Endothelial cell of umbilical vein (primary cell): ENCODE measurements around the gene MCM7. TPM values are rescaled to one million over a fixed set of nuclear protein-coding genes. Genes with fewer than 3 reads are reported as not detected.

Source experiments
- BruUV-seq: library from RNA; stranded (reverse); fragments of 400-500 nt; replicated peaks from 2 replicates; lab custom pipeline; 2021; lab: Mats Ljungman, UMichigan
- CTCF ChIA-PET: fragments of 300-600, 350-600 bp; sonication (Branson Sonifier 250); formaldehyde crosslinking; loops from one replicate; lab custom pipeline; 2021; ENCODE audit warnings: antibody characterized with exemption, inconsistent platforms; lab: Charles Lee
- POLR2A ChIA-PET: fragments of 300-600, 350-600 bp; sonication (Branson Sonifier 250); formaldehyde crosslinking; loops from one replicate; lab custom pipeline; 2021; ENCODE audit warnings: antibody characterized with exemption, inconsistent platforms; lab: Charles Lee
- DNase-seq: peaks from one replicate; pipeline ENCODE4 v3.0.0-alpha.2; 2011; ENCODE audit warnings: low read depth, low spot score
- FAIRE-seq: peaks from 2 replicates; lab custom pipeline; 2011; peaks lifted over from hg19 to GRCh38; lab: Jason Lieb, UNC
- H2AFZ ChIP-seq: 2 replicates; pipeline ENCODE4 v1.6.0; 2012; ENCODE audit warnings: low read depth, low read length, control low read depth, inconsistent platforms
- H3K27ac ChIP-seq: 2 replicates; pipeline ENCODE4 v1.5.1; 2011; ENCODE audit warnings: low read depth, mild to moderate bottlenecking, control low read depth, low read length, moderate library complexity; ENCODE audit not compliant: insufficient read depth
- H3K27me3 ChIP-seq, 2 experiments: 2 replicates each; pipeline versions ENCODE4 v1.6.0 to v1.6.1; 2011; ENCODE audit warnings: low read length in 2 of 2, mixed read lengths in 1 of 2; ENCODE audit not compliant: control insufficient read depth in 2 of 2, insufficient read depth in 2 of 2
- H3K36me3 ChIP-seq, 2 experiments: 2 replicates in 1 of 2; 3 replicates in 1 of 2; pipeline ENCODE4 v1.5.1; 2011; ENCODE audit warnings: low read length in 2 of 2, mild to moderate bottlenecking in 1 of 2, moderate library complexity in 1 of 2; ENCODE audit not compliant: control insufficient read depth in 2 of 2, insufficient read depth in 2 of 2; ENCODE audit errors: extremely low read depth in 1 of 2
- H3K4me1 ChIP-seq: 3 replicates; pipeline ENCODE4 v1.5.1; 2011; ENCODE audit warnings: mild to moderate bottlenecking, low read length; ENCODE audit not compliant: control insufficient read depth, insufficient read depth; ENCODE audit errors: extremely low read depth
- H3K4me2 ChIP-seq: 2 replicates; pipeline ENCODE4 v1.6.1; 2011; ENCODE audit warnings: low read length, control low read depth, mixed read lengths; ENCODE audit not compliant: insufficient read depth
- H3K4me3 ChIP-seq, 3 experiments: fragments of 200-600 bp in 1 of 3; sonication (generic), shearing (Covaris generic) in 1 of 3; replicated peaks in 1 of 3; 2 replicates each; pipeline ENCODE4 v1.5.1; 2011 to 2016; ENCODE audit warnings: control low read depth in 3 of 3, low read length in 3 of 3, mild to moderate bottlenecking in 2 of 3, inconsistent platforms in 1 of 3, low read depth in 1 of 3, moderate library complexity in 1 of 3; ENCODE audit not compliant: insufficient read depth in 1 of 3
- H3K79me2 ChIP-seq: 2 replicates; pipeline ENCODE4 v1.6.0; 2012; ENCODE audit warnings: low read length, inconsistent platforms; ENCODE audit not compliant: control insufficient read depth, insufficient read depth
- H3K9ac ChIP-seq: replicated peaks from 2 replicates; pipeline ENCODE3; 2011; ENCODE audit warnings: low read length, control low read depth; ENCODE audit not compliant: insufficient read depth; ENCODE audit errors: extremely low read depth
- H3K9me1 ChIP-seq: replicated peaks from 3 replicates; pipeline ENCODE4 v1.6.0; 2011; ENCODE audit warnings: mild to moderate bottlenecking, low read length; ENCODE audit not compliant: control insufficient read depth, insufficient read depth; ENCODE audit errors: extremely low read depth
- H3K9me3 ChIP-seq: replicated peaks from 2 replicates; pipeline ENCODE4 v1.5.1; 2012; ENCODE audit warnings: low read length, inconsistent platforms; ENCODE audit not compliant: control insufficient read depth, insufficient read depth
- H4K20me1 ChIP-seq: replicated peaks from 2 replicates; pipeline ENCODE3; 2011; ENCODE audit warnings: mild to moderate bottlenecking, low read length; ENCODE audit not compliant: control insufficient read depth, insufficient read depth; ENCODE audit errors: extremely low read depth
- CTCF ChIP-seq, 2 donors: IDR thresholded peaks; 1 replicate in 1 of 2; 2 replicates in 1 of 2; pipeline ENCODE4 v1.5.1; 2011; ENCODE audit warnings: low read length in 2 of 2, mild to moderate bottlenecking in 2 of 2, moderate library complexity in 2 of 2, control low read depth in 1 of 2, inconsistent platforms in 1 of 2, low read depth in 1 of 2; ENCODE audit not compliant: insufficient read depth in 1 of 2; ENCODE audit errors: extremely low read depth in 1 of 2
- EZH2 ChIP-seq: IDR thresholded peaks from 2 replicates; pipeline ENCODE4 v1.6.1; 2012; ENCODE audit warnings: borderline replicate concordance, low read depth, mild to moderate bottlenecking, moderate library complexity, low read length, inconsistent platforms; ENCODE audit not compliant: severe bottlenecking
- FOS ChIP-seq: IDR thresholded peaks from 2 replicates; pipeline ENCODE4 v1.6.1; 2011; ENCODE audit warnings: mild to moderate bottlenecking, low read length, moderate library complexity, borderline replicate concordance; ENCODE audit not compliant: insufficient read depth
- GATA2 ChIP-seq: IDR thresholded peaks from 2 replicates; pipeline ENCODE4 v1.7.0; 2011; ENCODE audit warnings: low read depth, mild to moderate bottlenecking, moderate library complexity, mixed read lengths, low read length; ENCODE audit not compliant: insufficient read length, insufficient read depth
- JUN ChIP-seq: IDR thresholded peaks from 2 replicates; pipeline ENCODE4 v1.6.1; 2011; ENCODE audit warnings: borderline replicate concordance, low read depth; ENCODE audit not compliant: insufficient read length, insufficient read depth
- MAX ChIP-seq: IDR thresholded peaks from 2 replicates; pipeline ENCODE4 v1.6.1; 2011; ENCODE audit not compliant: insufficient read depth, insufficient read length
- MYC ChIP-seq: IDR thresholded peaks from one replicate; pipeline ENCODE4 v1.6.1; 2011; ENCODE audit warnings: mild to moderate bottlenecking, low read depth, low read length
- POLR2A ChIP-seq: IDR thresholded peaks from 2 replicates; pipeline ENCODE4 v1.6.1; 2012; ENCODE audit warnings: low read depth, mild to moderate bottlenecking, control low read depth, low read length
- POLR2AphosphoS5 ChIP-seq: IDR thresholded peaks from 2 replicates; pipeline ENCODE4 v1.6.1; 2012; ENCODE audit warnings: low read depth, mild to moderate bottlenecking, control low read depth, low read length, moderate library complexity; ENCODE audit not compliant: insufficient read depth
- dilution Hi-C: fragments of 300-500 bp; cut with MboI; formaldehyde crosslinking; loops from one replicate; pipeline ENCODE4 v1.15.0; 2019; ENCODE audit warnings: low sequenced_read_pairs; ENCODE audit not compliant: extremely low pct_ligation_motif_present
- intact Hi-C: fragments of 100-400 bp; cut with micrococcal nuclease; formaldehyde crosslinking; loops from one replicate; pipeline ENCODE4 v1.10.0; 2022
- polyA plus RNA-seq, 4 experiments: library from polyadenylated mRNA; depleted of rRNA in 3 of 4; stranded (reverse) in 3 of 4; unstranded in 1 of 4; fragments of >200 nt; gene quantifications; 2 replicates each; pipeline versions ENCODE4 v1.2.1 to v1.2.3, GENCODE V29; 2011 to 2012; ENCODE audit warnings: missing spikeins in 1 of 4
- total RNA-seq: library from RNA; stranded (reverse); gene quantifications from 2 replicates; pipeline ENCODE4 v1.2.3, GENCODE V29; 2021

Gene MCM7
- total and polyA plus RNA-seq, 2 donors (not counting 3 experiments of a cell fraction or from before 2014, with no cell fraction given), result 156 to 187 TPM

GRCh38 chr7:100075418-100075817 lies 25.8 kb downstream of the MCM7 start:
- Histone ChIP-seq H3K4me2 (no peak overlapping the region), H3K27me3 (no peaks in the 10 kb centered on the region), H2AFZ (no peak overlapping the region), H3K4me1 (peaks cover 5% of the 10 kb centered on the region), H3K36me3 (peaks cover 47 to 62% of the 10 kb centered on the region in 2 experiments), H4K20me1 (no peaks in the 10 kb centered on the region), H3K79me2 (peaks cover 31% of the 10 kb centered on the region), H3K9ac (no peak overlapping the region), H3K9me1 (no peaks in the 10 kb centered on the region), H3K27ac (no peak overlapping the region), H3K9me3 (peaks cover 22% of the 10 kb centered on the region), H3K4me3 (no peak overlapping the region)
- dilution Hi-C loops (no loop called here), intact Hi-C loops (no loop called here)
- ChIA-PET CTCF (interaction anchor here (1.6 to 2.4 kb wide), 2 partner anchors 12 to 82 kb away, joined by 4 to 8 read pairs; no protein-coding TSS in a partner anchor), POLR2A (no interaction called here)
- no TSS peak for BruUV-seq
- no peak for TF ChIP-seq MYC
- no peak for FAIRE-seq
- no peak for DNase-seq

GRCh38 chr7:100074841-100075240 lies 26.4 kb downstream of the MCM7 start:
- FAIRE-seq (no peak), DNase-seq (no peak)
- Histone ChIP-seq H3K4me2 (no peak overlapping the region), H3K4me1 (peaks cover under 1% of the 10 kb centered on the region), H4K20me1 (no peaks in the 10 kb centered on the region), H3K9ac (no peak overlapping the region), H3K36me3 (peaks cover 47 to 66% of the 10 kb centered on the region in 2 experiments), H3K27me3 (no peaks in the 10 kb centered on the region), H3K9me1 (no peaks in the 10 kb centered on the region), H3K79me2 (peaks cover 26% of the 10 kb centered on the region), H3K27ac (no peak overlapping the region), H2AFZ (no peak overlapping the region), H3K4me3 (no peak overlapping the region), H3K9me3 (peaks cover 26% of the 10 kb centered on the region)
- POLR2A ChIA-PET, result no interaction called here
- no peak for TF ChIP-seq POLR2A
- no peak for TF ChIP-seq MAX
- no peak for TF ChIP-seq MYC
- TF ChIP-seq GATA2, result no peak
- no peak for TF ChIP-seq POLR2AphosphoS5
- no peak for TF ChIP-seq CTCF (IDR thresholded peaks at IDR 0.05; ENCODE audit: extremely low read depth in 1 of 2, insufficient read depth in 1 of 2, low read depth in 1 of 2, low read length in 2 of 2)
- TF ChIP-seq EZH2, result no peak
- no peak for TF ChIP-seq FOS
- TF ChIP-seq JUN, result no peak
- BruUV-seq, result no TSS peak
- CTCF ChIA-PET, result interaction anchor here (1.6 to 2.4 kb wide), 2 partner anchors 11 to 81 kb away, joined by 4 to 8 read pairs; no protein-coding TSS in a partner anchor
- dilution Hi-C loops, result no loop called here
- intact Hi-C loops, result no loop called here
